ENCODE results near the gene TAPBP.

TAPBP gene

GRCh38 chr6:33316603-33317418, 2.9 kb upstream of the TAPBP start:
- DNase-seq (ENCODE audit: low read depth) = peak; percentile 26
- H3K4me3 ChIP-seq (ENCODE audit: low read depth, low read length) = peak overlapping the region; percentile 54
- TF ChIP-seq POLR2A (IDR thresholded peaks at IDR 0.05; ENCODE audit: extremely low read depth, insufficient read length) = no peak
- TF ChIP-seq, protein P1, sequence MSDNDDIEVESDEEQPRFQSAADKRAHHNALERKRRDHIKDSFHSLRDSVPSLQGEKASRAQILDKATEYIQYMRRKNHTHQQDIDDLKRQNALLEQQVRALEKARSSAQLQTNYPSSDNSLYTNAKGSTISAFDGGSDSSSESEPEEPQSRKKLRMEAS (IDR thresholded peaks at IDR 0.05; ENCODE audit: low read depth, low read length) = no peak
- TF ChIP-seq, protein P2, sequence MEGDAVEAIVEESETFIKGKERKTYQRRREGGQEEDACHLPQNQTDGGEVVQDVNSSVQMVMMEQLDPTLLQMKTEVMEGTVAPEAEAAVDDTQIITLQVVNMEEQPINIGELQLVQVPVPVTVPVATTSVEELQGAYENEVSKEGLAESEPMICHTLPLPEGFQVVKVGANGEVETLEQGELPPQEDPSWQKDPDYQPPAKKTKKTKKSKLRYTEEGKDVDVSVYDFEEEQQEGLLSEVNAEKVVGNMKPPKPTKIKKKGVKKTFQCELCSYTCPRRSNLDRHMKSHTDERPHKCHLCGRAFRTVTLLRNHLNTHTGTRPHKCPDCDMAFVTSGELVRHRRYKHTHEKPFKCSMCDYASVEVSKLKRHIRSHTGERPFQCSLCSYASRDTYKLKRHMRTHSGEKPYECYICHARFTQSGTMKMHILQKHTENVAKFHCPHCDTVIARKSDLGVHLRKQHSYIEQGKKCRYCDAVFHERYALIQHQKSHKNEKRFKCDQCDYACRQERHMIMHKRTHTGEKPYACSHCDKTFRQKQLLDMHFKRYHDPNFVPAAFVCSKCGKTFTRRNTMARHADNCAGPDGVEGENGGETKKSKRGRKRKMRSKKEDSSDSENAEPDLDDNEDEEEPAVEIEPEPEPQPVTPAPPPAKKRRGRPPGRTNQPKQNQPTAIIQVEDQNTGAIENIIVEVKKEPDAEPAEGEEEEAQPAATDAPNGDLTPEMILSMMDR (IDR thresholded peaks at IDR 0.05; ENCODE audit: low read depth, low read length) = no peak
- TF ChIP-seq MYC (IDR thresholded peaks at IDR 0.05; ENCODE audit: low read depth, low read length) = no peak

GRCh38 chr6:33315793-33316602, 2.1 kb upstream of the TAPBP start:
- TF ChIP-seq MYC (IDR thresholded peaks at IDR 0.05; ENCODE audit: low read depth, low read length) = no peak
- TF ChIP-seq, protein P1 (IDR thresholded peaks at IDR 0.05; ENCODE audit: low read depth, low read length) = no peak
- no peak for TF ChIP-seq POLR2A (IDR thresholded peaks at IDR 0.05; ENCODE audit: extremely low read depth, insufficient read length)
- TF ChIP-seq, protein P2 (IDR thresholded peaks at IDR 0.05; ENCODE audit: low read depth, low read length) = no peak

DNA sequence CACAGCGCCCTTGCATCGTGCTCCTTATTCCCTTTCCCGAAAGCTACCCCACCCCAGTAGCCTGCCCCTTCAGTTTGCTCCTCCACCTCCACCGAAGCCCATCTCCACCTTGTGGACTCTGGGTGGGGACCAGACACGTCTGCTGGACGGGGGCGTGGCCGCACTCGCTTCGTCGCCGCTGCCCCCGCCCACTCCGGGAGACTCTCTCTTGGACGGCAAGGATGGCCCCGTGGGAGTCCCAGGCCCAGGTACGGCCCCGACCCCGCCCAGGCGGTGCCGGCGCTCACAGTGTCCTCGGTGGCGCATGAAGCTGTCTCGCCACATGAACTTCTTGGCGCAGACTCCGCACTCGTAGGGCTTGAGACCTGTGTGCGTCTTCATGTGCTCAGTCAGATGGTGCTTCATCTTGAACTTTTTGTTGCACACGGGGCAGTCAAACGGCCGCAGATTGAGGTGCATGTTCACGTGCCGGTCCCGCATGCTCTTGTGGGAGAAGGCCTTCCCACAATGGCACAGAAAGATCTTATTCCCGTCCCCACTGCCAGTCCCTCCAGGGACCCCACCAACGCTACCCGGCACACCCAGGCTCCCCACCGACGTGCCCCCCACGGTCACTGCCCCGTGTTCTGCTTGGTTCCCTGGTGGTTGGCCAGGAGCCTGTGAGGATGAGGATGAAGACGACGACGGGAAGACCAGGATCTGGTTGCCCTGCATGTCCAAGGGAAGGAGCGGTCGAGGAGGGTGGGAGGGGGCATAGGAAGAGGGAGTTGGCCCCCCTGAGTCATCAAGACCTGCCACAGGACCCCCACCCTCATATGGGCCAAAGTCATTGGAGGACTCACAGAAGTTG, 1.3 kb upstream of the TAPBP start:
- no peak overlapping the region for H3K4me3 ChIP-seq (ENCODE audit: low read depth, low read length)
- TF ChIP-seq MYC (IDR thresholded peaks at IDR 0.05; ENCODE audit: low read depth, low read length) = no peak
- TF ChIP-seq, protein P1 (IDR thresholded peaks at IDR 0.05; ENCODE audit: low read depth, low read length) = no peak
- TF ChIP-seq POLR2A (IDR thresholded peaks at IDR 0.05; ENCODE audit: extremely low read depth, insufficient read length) = no peak
- TF ChIP-seq, protein P2 (IDR thresholded peaks at IDR 0.05; ENCODE audit: low read depth, low read length) = no peak
- peak; percentile 11 for DNase-seq (ENCODE audit: low read depth)

More at GRCh38 chr6:33315793-33316602, 2.1 kb upstream of the TAPBP start:
- no peak overlapping the region for H3K4me3 ChIP-seq (ENCODE audit: low read depth, low read length)
- no peak for DNase-seq (ENCODE audit: low read depth)

DNA sequence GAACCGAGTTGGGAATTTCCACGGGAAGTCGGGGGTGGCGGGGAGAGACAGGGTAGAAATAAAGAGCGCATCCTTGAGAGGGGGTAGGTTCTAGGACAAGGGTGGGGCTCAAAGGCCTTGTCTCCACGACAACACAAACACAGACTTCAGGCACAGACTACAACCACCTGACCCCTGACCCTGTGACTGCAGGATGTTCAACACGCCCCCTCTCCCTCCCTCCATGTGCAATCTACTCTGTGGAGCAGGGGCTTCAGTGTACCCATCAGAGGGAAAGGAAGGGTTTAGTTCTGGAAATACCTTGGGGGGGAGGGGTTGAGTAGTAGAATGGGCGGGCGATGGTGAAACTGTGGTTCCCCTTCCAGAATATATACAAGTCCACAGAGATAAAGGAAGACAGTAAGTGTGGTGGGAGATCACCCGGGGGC, 651 bp upstream of the TAPBP start:
- TF ChIP-seq, protein P1 (IDR thresholded peaks at IDR 0.05; ENCODE audit: low read depth, low read length) = peak; percentile 74
- TF ChIP-seq MYC (IDR thresholded peaks at IDR 0.05; ENCODE audit: low read depth, low read length) = peak; percentile 24; the same call in 1 of the 2 replicates
- TF ChIP-seq, protein P2 (IDR thresholded peaks at IDR 0.05; ENCODE audit: low read depth, low read length) = no peak
- DNase-seq (ENCODE audit: low read depth) = peak; percentile 71
- H3K4me3 ChIP-seq (ENCODE audit: low read depth, low read length) = peak overlapping the region; percentile 81

DNA sequence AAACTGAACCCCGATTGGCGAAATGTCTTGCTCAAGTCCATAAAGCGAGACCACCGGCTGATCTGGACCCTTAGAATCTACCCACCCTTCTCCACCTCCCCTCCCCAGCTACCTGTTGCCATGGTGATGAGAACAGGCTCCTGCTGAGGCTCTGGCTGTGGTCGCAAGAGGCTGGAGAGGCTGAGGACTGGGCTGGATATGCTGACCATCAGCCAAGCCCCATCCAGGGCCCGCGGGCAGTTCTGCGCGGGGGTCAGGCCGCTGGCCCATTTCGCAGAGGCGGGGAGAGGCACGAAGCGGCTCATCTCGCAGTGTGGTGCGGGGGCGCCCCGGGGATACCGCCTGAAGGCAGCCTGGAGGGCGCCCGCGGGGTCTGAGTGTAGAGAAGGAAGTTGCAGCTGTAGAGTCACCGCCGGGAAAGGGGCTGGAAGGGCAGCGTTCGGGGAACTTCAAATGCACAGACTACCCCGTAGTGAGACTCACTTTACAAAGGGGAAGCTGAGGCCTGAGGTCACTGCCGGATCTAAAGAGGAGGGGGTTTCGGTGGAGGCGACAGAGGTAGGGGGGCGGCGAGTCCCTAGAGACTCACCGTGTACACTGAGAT, 671 bp downstream of the TAPBP start:
- peak overlapping the region; percentile 81 for H3K4me3 ChIP-seq (ENCODE audit: low read depth, low read length)
- peak; percentile 89 for DNase-seq (ENCODE audit: low read depth)
- TF ChIP-seq, protein P1 (IDR thresholded peaks at IDR 0.05; ENCODE audit: low read depth, low read length) = no peak
- no peak for TF ChIP-seq POLR2A (IDR thresholded peaks at IDR 0.05; ENCODE audit: extremely low read depth, insufficient read length)
